Measurements from ENCODE around the gene TBC1D9. TPM values are rescaled to one million over a fixed set of nuclear protein-coding genes. Genes with fewer than 3 reads are reported as not detected.

The TBC1D9 gene
- total RNA-seq, 1 donor from 2014 or later = 22.1 TPM

- Histone ChIP-seq H3K4me1 (no peaks in the 10 kb centered on the region), H3K9me3 (no peaks in the 10 kb centered on the region), H3K36me3 (no peaks in the 10 kb centered on the region), H3K4me3 (no peak overlapping the region), H3K27ac (no peak overlapping the region), H3K27me3 (no peaks in the 10 kb centered on the region)
- intact Hi-C loops (cut with DNase I) = no loop called here
- no peak for DNase-seq (ENCODE audit: extremely low spot score in 2 of 2)
- TF ChIP-seq CTCF (IDR thresholded peaks at IDR 0.05) (no peak), POLR2A (IDR thresholded peaks at IDR 0.05) (no peak), POLR2AphosphoS5 (IDR thresholded peaks at IDR 0.05; ENCODE audit: insufficient read depth in 1 of 2, low read depth in 1 of 2) (no peak)
Observed at GRCh38 chr4:140777894-140778293, 21.7 kb upstream of the TBC1D9 start.

- H3K4me3 ChIP-seq = no peak overlapping the region
- DNase-seq (ENCODE audit: extremely low spot score in 2 of 2) = no peak
- no peaks in the 10 kb centered on the region for H3K36me3 ChIP-seq
- TF ChIP-seq POLR2A (IDR thresholded peaks at IDR 0.05) = no peak
- no peak for TF ChIP-seq CTCF (IDR thresholded peaks at IDR 0.05)
- no peak for TF ChIP-seq POLR2AphosphoS5 (IDR thresholded peaks at IDR 0.05; ENCODE audit: insufficient read depth in 1 of 2, low read depth in 1 of 2)
- no peaks in the 10 kb centered on the region for H3K4me1 ChIP-seq
- H3K27ac ChIP-seq = no peak overlapping the region
- H3K9me3 ChIP-seq = no peaks in the 10 kb centered on the region
- intact Hi-C loops (cut with DNase I) = no loop called here
- H3K27me3 ChIP-seq = no peaks in the 10 kb centered on the region
Observed at GRCh38 chr4:140777386-140777785, 21.2 kb upstream of the TBC1D9 start.

GRCh38 chr4:140776556-140776955 is 20.4 kb upstream of the TBC1D9 start:
- no peak overlapping the region for H3K4me3 ChIP-seq
- no peak for DNase-seq (ENCODE audit: extremely low spot score in 2 of 2)
- H3K27me3 ChIP-seq = no peaks in the 10 kb centered on the region
- no peaks in the 10 kb centered on the region for H3K4me1 ChIP-seq
- H3K36me3 ChIP-seq = no peaks in the 10 kb centered on the region
- no peak overlapping the region for H3K27ac ChIP-seq
- intact Hi-C loops (cut with DNase I) = no loop called here
- TF ChIP-seq POLR2AphosphoS5 (IDR thresholded peaks at IDR 0.05; ENCODE audit: insufficient read depth in 1 of 2, low read depth in 1 of 2) (no peak), POLR2A (IDR thresholded peaks at IDR 0.05) (no peak), CTCF (IDR thresholded peaks at IDR 0.05) (no peak)
- H3K9me3 ChIP-seq = no peaks in the 10 kb centered on the region

- no peak for DNase-seq (ENCODE audit: extremely low spot score in 2 of 2)
- Histone ChIP-seq H3K9me3 (no peaks in the 10 kb centered on the region), H3K4me1 (no peaks in the 10 kb centered on the region), H3K4me3 (no peak overlapping the region), H3K27me3 (no peaks in the 10 kb centered on the region), H3K36me3 (no peaks in the 10 kb centered on the region), H3K27ac (no peak overlapping the region)
- TF ChIP-seq POLR2AphosphoS5 (IDR thresholded peaks at IDR 0.05; ENCODE audit: insufficient read depth in 1 of 2, low read depth in 1 of 2) (no peak), CTCF (IDR thresholded peaks at IDR 0.05) (no peak), POLR2A (IDR thresholded peaks at IDR 0.05) (no peak)
- intact Hi-C loops (cut with DNase I) = no loop called here
Observed at GRCh38 chr4:140774956-140775355, 18.8 kb upstream of the TBC1D9 start.

- no peak for DNase-seq (ENCODE audit: extremely low spot score in 2 of 2)
- H3K27me3 ChIP-seq = no peaks in the 10 kb centered on the region
- no peaks in the 10 kb centered on the region for H3K36me3 ChIP-seq
- H3K27ac ChIP-seq = no peak overlapping the region
- intact Hi-C loops (cut with DNase I) = no loop called here
- no peak overlapping the region for H3K4me3 ChIP-seq
- H3K9me3 ChIP-seq = no peaks in the 10 kb centered on the region
- no peaks in the 10 kb centered on the region for H3K4me1 ChIP-seq
- no peak for TF ChIP-seq POLR2AphosphoS5 (IDR thresholded peaks at IDR 0.05; ENCODE audit: insufficient read depth in 1 of 2, low read depth in 1 of 2)
- no peak for TF ChIP-seq CTCF (IDR thresholded peaks at IDR 0.05)
- TF ChIP-seq POLR2A (IDR thresholded peaks at IDR 0.05) = no peak
Observed at GRCh38 chr4:140774510-140774909, 18.3 kb upstream of the TBC1D9 start.
